ENCODE results near the gene CFAP221.

- TF ChIP-seq CTCF (conservative IDR thresholded peaks at IDR 0.05) (no peak), EZH2 (IDR thresholded peaks at IDR 0.05; ENCODE audit: low read depth) (no peak)
Observed at GRCh38 chr2:119596638-119597037, 52.4 kb downstream of the CFAP221 start.

Measured in PC-9 (cell line).